Neural progenitor cell (in vitro differentiated cells): ENCODE data around the gene PPP2R5C.

ENCODE experiments used
- CTCF ChIP-seq: fragments of 200-600 bp; sonication (generic); IDR thresholded peaks from 2 replicates; pipeline ENCODE4 v1.5.1; 2017; ENCODE audit warnings: antibody characterized with exemption, mild to moderate bottlenecking
- EZH2 ChIP-seq: fragments of 200-600 bp; sonication (generic); IDR thresholded peaks from 2 replicates; pipeline ENCODE4 v1.6.1; 2017; ENCODE audit warnings: antibody characterized with exemption, mild to moderate bottlenecking, moderate library complexity
- EZH2phosphoT487 ChIP-seq: fragments of 200-600 bp; sonication (generic); IDR thresholded peaks from 2 replicates; pipeline ENCODE4 v1.6.1; 2017; ENCODE audit warnings: antibody characterized with exemption

- no peak for TF ChIP-seq CTCF
- no peak for TF ChIP-seq EZH2
- TF ChIP-seq EZH2phosphoT487 = no peak
Measured at GRCh38 chr14:101975231-101975630, 213.7 kb downstream of the PPP2R5C start.
